Measurements from ENCODE around the gene VPS45.

Gene VPS45

GRCh38 chr1:150126811-150127210 lies 59.2 kb downstream of the VPS45 start:
- 0 out of 2 replicates have a peak, but pooled peaks cover 2% of the 10 kb centered on the region for H3K36me3 ChIP-seq (ENCODE audit: low read length)
- no peaks in the 10 kb centered on the region for H3F3A ChIP-seq (ENCODE audit: insufficient read depth)
- H3K27ac ChIP-seq (ENCODE audit: low read depth, low read length): no peak overlapping the region
- H3K9ac ChIP-seq (ENCODE audit: low read length): no peak overlapping the region
- no peaks in the 10 kb centered on the region for H3K9me2 ChIP-seq (replicated peaks; ENCODE audit: insufficient read depth, low read length)
- no peaks in the 10 kb centered on the region for H3K27me3 ChIP-seq (ENCODE audit: low read length)
- no peak overlapping the region for H3K4me2 ChIP-seq (ENCODE audit: low read depth, low read length, poor library complexity, severe bottlenecking)
- no peak overlapping the region for H3K4me3 ChIP-seq (ENCODE audit: insufficient read depth, low read length, poor library complexity, severe bottlenecking)
- no peaks in the 10 kb centered on the region for H4K20me1 ChIP-seq (ENCODE audit: low read depth, low read length)
- no peaks in the 10 kb centered on the region for H3K9me3 ChIP-seq (ENCODE audit: insufficient read depth, low read length)
- TF ChIP-seq EZH2phosphoT487 (conservative IDR thresholded peaks at IDR 0.05; ENCODE audit: low read length) (no peak), CTCF (IDR thresholded peaks at IDR 0.05; ENCODE audit: insufficient read depth, low read length, poor library complexity, severe bottlenecking) (no peak)
- no peak overlapping the region for H2AFZ ChIP-seq (ENCODE audit: low read depth, low read length, severe bottlenecking)
- no peaks in the 10 kb centered on the region for H3K79me2 ChIP-seq (ENCODE audit: insufficient read depth, low read length)

- no peaks in the 10 kb centered on the region for H3K79me2 ChIP-seq (ENCODE audit: insufficient read depth, low read length)
- H3K36me3 ChIP-seq (ENCODE audit: low read length): 0 out of 2 replicates have a peak, but pooled peaks cover 2% of the 10 kb centered on the region
- no peak overlapping the region for H2AFZ ChIP-seq (ENCODE audit: low read depth, low read length, severe bottlenecking)
- no peak overlapping the region for H3K27ac ChIP-seq (ENCODE audit: low read depth, low read length)
- H3K27me3 ChIP-seq (ENCODE audit: low read length): no peaks in the 10 kb centered on the region
- no peak overlapping the region for H3K4me3 ChIP-seq (ENCODE audit: insufficient read depth, low read length, poor library complexity, severe bottlenecking)
- H3F3A ChIP-seq (ENCODE audit: insufficient read depth): no peaks in the 10 kb centered on the region
- no peak overlapping the region for H3K9ac ChIP-seq (ENCODE audit: low read length)
- H3K9me3 ChIP-seq (ENCODE audit: insufficient read depth, low read length): no peaks in the 10 kb centered on the region
- no peaks in the 10 kb centered on the region for H3K9me2 ChIP-seq (replicated peaks; ENCODE audit: insufficient read depth, low read length)
- no peak overlapping the region for H3K4me2 ChIP-seq (ENCODE audit: low read depth, low read length, poor library complexity, severe bottlenecking)
- no peaks in the 10 kb centered on the region for H4K20me1 ChIP-seq (ENCODE audit: low read depth, low read length)
- TF ChIP-seq EZH2phosphoT487 (conservative IDR thresholded peaks at IDR 0.05; ENCODE audit: low read length) (no peak), CTCF (IDR thresholded peaks at IDR 0.05; ENCODE audit: insufficient read depth, low read length, poor library complexity, severe bottlenecking) (no peak)
Measured at GRCh38 chr1:150127464-150127863, 59.9 kb downstream of the VPS45 start.

GRCh38 chr1:150127868-150128267 lies 60.3 kb downstream of the VPS45 start:
- Histone ChIP-seq H3K9me2 (replicated peaks; ENCODE audit: insufficient read depth, low read length) (no peaks in the 10 kb centered on the region), H4K20me1 (ENCODE audit: low read depth, low read length) (no peaks in the 10 kb centered on the region), H3K27me3 (ENCODE audit: low read length) (no peaks in the 10 kb centered on the region), H3K9me3 (ENCODE audit: insufficient read depth, low read length) (no peaks in the 10 kb centered on the region), H3K4me2 (ENCODE audit: low read depth, low read length, poor library complexity, severe bottlenecking) (no peak overlapping the region), H3K9ac (ENCODE audit: low read length) (no peak overlapping the region), H3K36me3 (ENCODE audit: low read length) (0 out of 2 replicates have a peak, but pooled peaks cover 2% of the 10 kb centered on the region), H3F3A (ENCODE audit: insufficient read depth) (no peaks in the 10 kb centered on the region), H3K79me2 (ENCODE audit: insufficient read depth, low read length) (no peaks in the 10 kb centered on the region), H3K27ac (ENCODE audit: low read depth, low read length) (no peak overlapping the region), H3K4me3 (ENCODE audit: insufficient read depth, low read length, poor library complexity, severe bottlenecking) (no peak overlapping the region), H2AFZ (ENCODE audit: low read depth, low read length, severe bottlenecking) (no peak overlapping the region)
- TF ChIP-seq EZH2phosphoT487 (conservative IDR thresholded peaks at IDR 0.05; ENCODE audit: low read length) (no peak), CTCF (IDR thresholded peaks at IDR 0.05; ENCODE audit: insufficient read depth, low read length, poor library complexity, severe bottlenecking) (no peak)

Data from SU-DHL-6 (cell line).